ENCODE results near the gene TMSB15C.

Gene TMSB15C

GRCh38 chrX:104041003-104041402 is 35.0 kb downstream of the TMSB15C start:
- DNase-seq = no peak

- no peak for DNase-seq
These were observed 36.1 kb downstream of the TMSB15C start, which contains the start of gene H2BW2 for GRCh38 chrX:104039689-104040505. Gene H2BW2 (plus strand): TSS chrX:104039956. CDS start chrX:104039995, 39 bp downstream.
